MM.1S (cell line): Measurements from ENCODE around the gene PSMB9.

Source experiments
- DNase-seq: peaks from one replicate; pipeline ENCODE4 v3.0.0-alpha.2; 2015
- H2AFZ ChIP-seq: fragments of 300-600 bp; sonication (generic); 2 replicates; pipeline ENCODE4 v1.6.0; 2016; ENCODE audit warnings: antibody characterized with exemption, low read length
- H3F3A ChIP-seq: fragments of 300-600 bp; sonication (generic); 2 replicates; pipeline ENCODE4 v1.6.1; 2016; ENCODE audit warnings: mild to moderate bottlenecking, antibody characterized with exemption, low read length, moderate library complexity, mixed read lengths; ENCODE audit not compliant: insufficient read depth
- H3K27ac ChIP-seq: fragments of 300-600 bp; sonication (generic); 2 replicates; pipeline ENCODE4 v1.5.1; 2016; ENCODE audit warnings: mild to moderate bottlenecking, low read length
- H3K27me3 ChIP-seq: fragments of 300-600 bp; sonication (generic); replicated peaks from 2 replicates; pipeline ENCODE4 v1.6.0; 2016; ENCODE audit warnings: low read length; ENCODE audit not compliant: insufficient read depth
- H3K36me3 ChIP-seq: fragments of 300-600 bp; sonication (generic); replicated peaks from 2 replicates; pipeline ENCODE4 v1.6.1; 2016; ENCODE audit warnings: mild to moderate bottlenecking, low read length, mixed read lengths; ENCODE audit not compliant: insufficient read depth
- H3K4me1 ChIP-seq: fragments of 300-600 bp; sonication (generic); 2 replicates; pipeline ENCODE4 v1.6.1; 2016; ENCODE audit warnings: low read length, mixed read lengths
- H3K4me2 ChIP-seq: fragments of 300-600 bp; sonication (generic); 2 replicates; pipeline ENCODE4 v1.6.0; 2016; ENCODE audit warnings: low read depth, low read length
- H3K4me3 ChIP-seq: fragments of 300-600 bp; sonication (generic); 2 replicates; pipeline ENCODE4 v1.5.1; 2016; ENCODE audit warnings: low read length, mixed read lengths
- H3K79me2 ChIP-seq: fragments of 300-600 bp; sonication (generic); 2 replicates; pipeline ENCODE4 v1.6.1; 2016; ENCODE audit warnings: mixed run types, low read length, mixed read lengths
- H3K9ac ChIP-seq: fragments of 300-600 bp; sonication (generic); 2 replicates; pipeline ENCODE4 v1.6.1; 2016; ENCODE audit warnings: low read length, mixed read lengths
- H3K9me2 ChIP-seq: fragments of 300-600 bp; sonication (generic); replicated peaks from 2 replicates; pipeline ENCODE4 v1.6.1; 2016; ENCODE audit warnings: mild to moderate bottlenecking, low read length, mixed read lengths; ENCODE audit not compliant: insufficient read depth
- H3K9me3 ChIP-seq: fragments of 300-600 bp; sonication (generic); replicated peaks from 2 replicates; pipeline ENCODE4 v1.6.1; 2016; ENCODE audit warnings: mild to moderate bottlenecking, low read length, mixed read lengths; ENCODE audit not compliant: insufficient read depth
- H4K20me1 ChIP-seq: fragments of 300-600 bp; sonication (generic); 2 replicates; pipeline ENCODE4 v1.6.1; 2016; ENCODE audit warnings: mild to moderate bottlenecking, low read length, moderate library complexity, mixed read lengths; ENCODE audit not compliant: insufficient read depth
- CTCF ChIP-seq: fragments of 300-600 bp; sonication (generic); IDR thresholded peaks from 2 replicates; pipeline ENCODE4 v1.5.1; 2016; ENCODE audit warnings: antibody characterized with exemption, low read length, mixed read lengths
- EZH2 ChIP-seq: fragments of 300-600 bp; sonication (generic); optimal IDR thresholded peaks from 2 replicates; pipeline ENCODE3; 2017; ENCODE audit warnings: low read depth, mild to moderate bottlenecking, antibody characterized with exemption, low read length, mixed read lengths
- EZH2phosphoT487 ChIP-seq: fragments of 300-600 bp; sonication (generic); IDR thresholded peaks from 2 replicates; pipeline ENCODE4 v1.6.1; 2018; ENCODE audit warnings: antibody characterized with exemption, low read length

The PSMB9 gene

GRCh38 chr6:32854376-32855178, 585 bp downstream of the PSMB9 start:
- Histone ChIP-seq H3K79me2 (peaks cover 49% of the 10 kb centered on the region), H3K4me3 (peak overlapping the region; percentile 90), H2AFZ (peak overlapping the region; percentile 71), H4K20me1 (no peaks in the 10 kb centered on the region), H3K36me3 (peaks cover 10% of the 10 kb centered on the region; the same call in 1 of the 2 replicates), H3K9ac (peak overlapping the region; percentile 86), H3K27ac (peak overlapping the region; percentile 95; the same call in 1 of the 2 replicates), H3K27me3 (no peaks in the 10 kb centered on the region), H3K4me1 (peaks cover 17% of the 10 kb centered on the region; the same call in 1 of the 2 replicates), H3K9me3 (no peaks in the 10 kb centered on the region), H3K9me2 (no peaks in the 10 kb centered on the region), H3K4me2 (peak overlapping the region; percentile 85), H3F3A (peaks cover 8% of the 10 kb centered on the region; the same call in 1 of the 2 replicates)
- DNase-seq = peak; percentile 60
- TF ChIP-seq CTCF (no peak), EZH2phosphoT487 (no peak), EZH2 (no peak)

- no peak for DNase-seq
- peaks cover 7% of the 10 kb centered on the region; the same call in 1 of the 2 replicates for H3K36me3 ChIP-seq
- no peak for TF ChIP-seq EZH2phosphoT487
- no peak for TF ChIP-seq CTCF
- TF ChIP-seq EZH2 = no peak
- no peaks in the 10 kb centered on the region for H3K27me3 ChIP-seq
- peak overlapping the region; percentile 85 for H3K4me2 ChIP-seq
- no peaks in the 10 kb centered on the region for H3K9me3 ChIP-seq
- H3K4me3 ChIP-seq = peak overlapping the region; percentile 90; the same call in 1 of the 2 replicates
- no peaks in the 10 kb centered on the region for H3K9me2 ChIP-seq
- peaks cover 47% of the 10 kb centered on the region for H3K79me2 ChIP-seq
- peaks cover 8% of the 10 kb centered on the region; the same call in 1 of the 2 replicates for H3F3A ChIP-seq
- H3K4me1 ChIP-seq = peaks cover 20% of the 10 kb centered on the region; the same call in 1 of the 2 replicates
- no peak overlapping the region for H2AFZ ChIP-seq
- no peak overlapping the region for H3K27ac ChIP-seq
- H3K9ac ChIP-seq = peak overlapping the region; percentile 86; the same call in 1 of the 2 replicates
- no peaks in the 10 kb centered on the region for H4K20me1 ChIP-seq
Measured at GRCh38 chr6:32855467-32856174, 1.6 kb downstream of the PSMB9 start.

- Histone ChIP-seq H3K9ac (no peak overlapping the region), H3K27ac (no peak overlapping the region), H3K9me3 (no peaks in the 10 kb centered on the region), H3K36me3 (no peaks in the 10 kb centered on the region), H3K79me2 (peaks cover 32% of the 10 kb centered on the region), H3F3A (peaks cover 8% of the 10 kb centered on the region; the same call in 1 of the 2 replicates), H3K4me2 (no peak overlapping the region), H3K27me3 (no peaks in the 10 kb centered on the region), H4K20me1 (no peaks in the 10 kb centered on the region), H3K4me3 (no peak overlapping the region), H3K9me2 (no peaks in the 10 kb centered on the region), H3K4me1 (peaks cover 17% of the 10 kb centered on the region; the same call in 1 of the 2 replicates), H2AFZ (no peak overlapping the region)
- TF ChIP-seq EZH2phosphoT487 = no peak
- no peak for TF ChIP-seq CTCF
- no peak for TF ChIP-seq EZH2
- DNase-seq = no peak
Measured at GRCh38 chr6:32857156-32857891, 3.3 kb downstream of the PSMB9 start.
